DND-41 (cell line): ENCODE measurements around the gene ATP4B.

Experiments used
- EZH2 ChIP-seq: IDR thresholded peaks from 3 replicates; pipeline ENCODE4 v1.6.1; 2012; ENCODE audit warnings: borderline replicate concordance, low read depth, mild to moderate bottlenecking, moderate library complexity, low read length, inconsistent platforms; ENCODE audit not compliant: severe bottlenecking
- TF ChIP-seq, protein P1 (sequence below): IDR thresholded peaks from 2 replicates; pipeline ENCODE4 v1.5.1; 2012; ENCODE audit warnings: borderline replicate concordance, low read length, moderate library complexity, mild to moderate bottlenecking; ENCODE audit not compliant: poor library complexity, severe bottlenecking; ENCODE audit errors: extremely low read depth

DNA sequence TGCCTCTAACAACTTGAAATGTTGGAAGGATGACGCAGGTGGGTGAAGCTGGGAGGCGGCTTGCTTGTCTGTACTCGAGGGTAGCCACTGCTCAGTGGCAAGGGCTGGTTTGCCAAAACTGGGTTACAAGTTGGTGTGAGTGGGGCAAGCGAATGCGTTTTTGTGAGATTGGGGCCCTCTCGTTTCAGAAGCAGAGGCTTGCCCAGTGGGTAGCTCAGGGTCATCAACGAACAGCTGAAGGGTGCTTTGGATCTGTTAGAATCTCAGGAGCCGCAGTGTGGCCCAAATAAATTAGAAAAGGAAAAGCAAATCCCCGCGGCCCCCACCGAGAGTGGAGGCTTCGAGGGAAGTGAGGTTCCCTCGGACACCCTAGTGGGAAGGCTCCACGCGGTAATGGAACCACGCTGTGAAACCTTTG, 7.3 kb downstream of the ATP4B start:
- TF ChIP-seq, protein P1, sequence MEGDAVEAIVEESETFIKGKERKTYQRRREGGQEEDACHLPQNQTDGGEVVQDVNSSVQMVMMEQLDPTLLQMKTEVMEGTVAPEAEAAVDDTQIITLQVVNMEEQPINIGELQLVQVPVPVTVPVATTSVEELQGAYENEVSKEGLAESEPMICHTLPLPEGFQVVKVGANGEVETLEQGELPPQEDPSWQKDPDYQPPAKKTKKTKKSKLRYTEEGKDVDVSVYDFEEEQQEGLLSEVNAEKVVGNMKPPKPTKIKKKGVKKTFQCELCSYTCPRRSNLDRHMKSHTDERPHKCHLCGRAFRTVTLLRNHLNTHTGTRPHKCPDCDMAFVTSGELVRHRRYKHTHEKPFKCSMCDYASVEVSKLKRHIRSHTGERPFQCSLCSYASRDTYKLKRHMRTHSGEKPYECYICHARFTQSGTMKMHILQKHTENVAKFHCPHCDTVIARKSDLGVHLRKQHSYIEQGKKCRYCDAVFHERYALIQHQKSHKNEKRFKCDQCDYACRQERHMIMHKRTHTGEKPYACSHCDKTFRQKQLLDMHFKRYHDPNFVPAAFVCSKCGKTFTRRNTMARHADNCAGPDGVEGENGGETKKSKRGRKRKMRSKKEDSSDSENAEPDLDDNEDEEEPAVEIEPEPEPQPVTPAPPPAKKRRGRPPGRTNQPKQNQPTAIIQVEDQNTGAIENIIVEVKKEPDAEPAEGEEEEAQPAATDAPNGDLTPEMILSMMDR = no peak
- TF ChIP-seq EZH2 = no peak
